Stimulated activated CD4-positive, alpha-beta T cell treated with anti-CD3 and anti-CD28 coated beads, Interleukin-4, amount 100 ng/mL, for 1 hour (primary cell): ENCODE results near the gene LMOD1.

Experiments used
- DNase-seq: peaks from one replicate; pipeline ENCODE4 v3.0.0-alpha.2; 2020

LMOD1 gene

GRCh38 chr1:201851949-201852348 lies 94.4 kb downstream of the LMOD1 start:
- no peak for DNase-seq

GRCh38 chr1:201850053-201850397 lies 96.3 kb downstream of the LMOD1 start:
- no peak for DNase-seq

GRCh38 chr1:201849372-201850052 lies 96.8 kb downstream of the LMOD1 start:
- no peak for DNase-seq

- no peak for DNase-seq
Measured at GRCh38 chr1:201848230-201848629, 98.1 kb downstream of the LMOD1 start.

GRCh38 chr1:201847150-201847549 lies 99.2 kb downstream of the LMOD1 start:
- no peak for DNase-seq
